ENCODE data around the gene SLC35G6.

SLC35G6 gene

DNA sequence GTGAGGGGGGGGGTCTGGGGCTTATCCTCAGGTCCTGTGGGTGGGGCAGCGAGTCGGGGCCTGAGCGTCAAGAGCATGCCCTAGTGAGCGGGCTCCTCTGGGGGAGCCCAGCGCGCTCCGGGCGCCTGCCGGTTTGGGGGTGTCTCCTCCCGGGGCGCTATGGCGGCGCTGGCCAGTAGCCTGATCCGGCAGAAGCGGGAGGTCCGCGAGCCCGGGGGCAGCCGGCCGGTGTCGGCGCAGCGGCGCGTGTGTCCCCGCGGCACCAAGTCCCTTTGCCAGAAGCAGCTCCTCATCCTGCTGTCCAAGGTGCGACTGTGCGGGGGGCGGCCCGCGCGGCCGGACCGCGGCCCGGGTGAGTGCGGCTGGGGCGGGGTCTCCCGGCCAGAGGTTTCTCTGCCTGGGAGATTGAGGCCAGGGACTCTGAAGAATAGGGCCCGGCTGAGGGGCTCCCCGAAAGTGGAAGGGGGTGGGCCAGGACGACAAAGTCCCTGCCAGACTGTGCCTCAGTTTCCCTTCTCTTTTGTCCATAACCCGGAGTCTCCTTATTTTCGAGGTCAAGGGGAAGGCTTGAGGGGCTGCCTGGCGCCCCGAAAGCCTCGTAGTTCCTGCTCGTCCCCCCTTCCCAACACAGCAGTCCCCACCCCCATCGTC is 41.7 kb upstream of the SLC35G6 start, which contains the start of gene FGF11:
Gene FGF11 (plus strand): TSS at position 51 of the 651 bp plus-strand sequence. CDS start 109 bp downstream, at position 160.
- TF ChIP-seq, protein P1, sequence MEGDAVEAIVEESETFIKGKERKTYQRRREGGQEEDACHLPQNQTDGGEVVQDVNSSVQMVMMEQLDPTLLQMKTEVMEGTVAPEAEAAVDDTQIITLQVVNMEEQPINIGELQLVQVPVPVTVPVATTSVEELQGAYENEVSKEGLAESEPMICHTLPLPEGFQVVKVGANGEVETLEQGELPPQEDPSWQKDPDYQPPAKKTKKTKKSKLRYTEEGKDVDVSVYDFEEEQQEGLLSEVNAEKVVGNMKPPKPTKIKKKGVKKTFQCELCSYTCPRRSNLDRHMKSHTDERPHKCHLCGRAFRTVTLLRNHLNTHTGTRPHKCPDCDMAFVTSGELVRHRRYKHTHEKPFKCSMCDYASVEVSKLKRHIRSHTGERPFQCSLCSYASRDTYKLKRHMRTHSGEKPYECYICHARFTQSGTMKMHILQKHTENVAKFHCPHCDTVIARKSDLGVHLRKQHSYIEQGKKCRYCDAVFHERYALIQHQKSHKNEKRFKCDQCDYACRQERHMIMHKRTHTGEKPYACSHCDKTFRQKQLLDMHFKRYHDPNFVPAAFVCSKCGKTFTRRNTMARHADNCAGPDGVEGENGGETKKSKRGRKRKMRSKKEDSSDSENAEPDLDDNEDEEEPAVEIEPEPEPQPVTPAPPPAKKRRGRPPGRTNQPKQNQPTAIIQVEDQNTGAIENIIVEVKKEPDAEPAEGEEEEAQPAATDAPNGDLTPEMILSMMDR (IDR thresholded peaks at IDR 0.05; ENCODE audit: low read depth, low read length), result no peak
- no peak for DNase-seq (ENCODE audit: extremely low read depth, low read depth)

DNA sequence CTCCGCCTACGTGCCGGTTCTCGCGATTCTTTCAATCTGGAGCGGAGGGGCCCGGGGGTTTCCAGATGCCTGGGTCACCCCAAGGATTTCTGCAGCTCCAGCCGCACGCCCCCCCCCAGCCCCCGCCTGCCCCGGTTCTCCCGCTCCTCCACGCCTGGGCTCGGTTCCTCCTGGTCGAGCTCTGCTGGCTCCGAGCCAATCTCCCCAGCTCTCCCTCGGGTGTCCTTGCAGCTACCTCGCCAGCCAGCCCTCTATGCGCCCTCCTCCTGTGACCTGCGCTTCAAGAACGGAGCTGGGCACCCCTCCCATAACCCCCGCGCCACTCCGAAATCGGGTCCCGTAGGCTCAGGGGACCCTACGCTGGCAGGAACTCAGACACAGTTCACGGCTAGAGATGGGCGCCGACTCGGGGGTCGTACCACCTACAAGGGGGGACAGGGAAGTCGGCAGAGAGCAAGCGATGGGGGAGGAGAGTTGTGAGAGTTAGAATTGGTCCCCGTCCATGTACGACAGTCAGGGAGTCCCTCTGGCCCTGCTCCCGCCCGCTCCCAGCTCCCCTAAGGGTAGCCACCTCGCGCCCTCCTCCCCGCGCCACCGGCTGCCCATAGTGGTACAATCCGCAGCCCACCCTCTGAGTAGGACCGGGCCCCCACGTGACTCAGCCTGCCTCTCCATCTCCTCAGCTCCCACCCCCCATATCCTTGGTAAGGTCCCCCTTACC is 41.0 kb upstream of the SLC35G6 start:
- no peak for DNase-seq (ENCODE audit: extremely low read depth, low read depth)
- TF ChIP-seq, protein P1 (IDR thresholded peaks at IDR 0.05; ENCODE audit: low read depth, low read length), result no peak

DNA sequence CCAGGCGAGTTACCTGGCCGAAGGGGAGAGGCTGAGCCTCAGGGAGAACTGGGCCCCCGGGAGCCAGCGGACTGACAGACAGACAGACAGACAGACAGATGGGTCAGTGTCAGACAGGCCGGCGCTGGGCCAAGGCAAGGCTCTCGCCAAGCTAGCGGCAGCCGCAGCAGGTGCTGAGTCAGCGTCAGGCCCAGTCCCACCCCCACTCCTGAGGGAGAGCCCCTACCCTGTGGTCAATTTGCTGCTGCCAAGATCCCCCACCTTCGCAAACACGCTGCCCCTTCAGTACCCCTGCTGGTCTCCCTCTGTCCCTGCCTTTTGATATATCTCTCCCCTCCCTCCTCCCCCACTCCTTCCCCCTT is 40.4 kb upstream of the SLC35G6 start:
- TF ChIP-seq, protein P1 (IDR thresholded peaks at IDR 0.05; ENCODE audit: low read depth, low read length), result no peak
- no peak for DNase-seq (ENCODE audit: extremely low read depth, low read depth)

DNA sequence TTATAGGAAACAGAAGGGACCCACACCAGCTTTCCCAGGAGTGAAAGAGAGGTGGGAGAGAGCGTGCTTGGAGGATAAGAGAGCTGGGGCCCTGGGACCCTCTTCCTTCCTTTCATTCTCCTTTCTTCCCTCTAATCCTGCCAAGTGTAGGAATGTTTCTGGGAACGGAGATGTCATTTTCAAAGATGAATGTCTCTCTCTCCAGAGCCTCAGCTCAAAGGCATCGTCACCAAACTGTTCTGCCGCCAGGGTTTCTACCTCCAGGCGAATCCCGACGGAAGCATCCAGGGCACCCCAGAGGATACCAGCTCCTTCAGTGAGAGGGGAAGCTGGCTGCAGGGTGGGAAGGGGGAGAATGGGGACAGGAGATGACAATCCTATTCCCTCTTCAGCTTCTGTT is 40.0 kb upstream of the SLC35G6 start:
- no peak for DNase-seq (ENCODE audit: extremely low read depth, low read depth)
- TF ChIP-seq, protein P1 (IDR thresholded peaks at IDR 0.05; ENCODE audit: low read depth, low read length), result no peak

DNA sequence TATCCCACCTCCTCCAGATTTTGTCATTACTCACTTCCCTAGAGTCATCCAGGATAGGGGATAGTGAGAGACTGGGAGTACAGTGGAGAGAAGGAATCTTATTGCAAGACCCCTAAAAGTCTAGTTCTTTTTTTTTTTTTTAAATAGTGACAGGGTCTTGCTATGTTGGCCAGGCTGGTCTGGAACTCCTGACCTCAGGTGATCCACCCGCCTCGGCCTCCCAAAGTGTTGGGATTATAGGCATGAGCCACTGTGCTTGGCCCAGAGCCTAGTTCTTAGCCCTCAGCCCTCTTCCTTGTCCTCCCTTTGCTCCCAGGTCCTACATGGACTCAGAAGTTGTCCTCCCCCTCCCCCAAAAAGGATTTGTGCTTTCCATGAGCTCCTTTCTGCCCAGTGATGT is 39.1 kb upstream of the SLC35G6 start:
- DNase-seq (ENCODE audit: extremely low read depth, low read depth), result no peak
- TF ChIP-seq, protein P1 (IDR thresholded peaks at IDR 0.05; ENCODE audit: low read depth, low read length), result no peak

DNA sequence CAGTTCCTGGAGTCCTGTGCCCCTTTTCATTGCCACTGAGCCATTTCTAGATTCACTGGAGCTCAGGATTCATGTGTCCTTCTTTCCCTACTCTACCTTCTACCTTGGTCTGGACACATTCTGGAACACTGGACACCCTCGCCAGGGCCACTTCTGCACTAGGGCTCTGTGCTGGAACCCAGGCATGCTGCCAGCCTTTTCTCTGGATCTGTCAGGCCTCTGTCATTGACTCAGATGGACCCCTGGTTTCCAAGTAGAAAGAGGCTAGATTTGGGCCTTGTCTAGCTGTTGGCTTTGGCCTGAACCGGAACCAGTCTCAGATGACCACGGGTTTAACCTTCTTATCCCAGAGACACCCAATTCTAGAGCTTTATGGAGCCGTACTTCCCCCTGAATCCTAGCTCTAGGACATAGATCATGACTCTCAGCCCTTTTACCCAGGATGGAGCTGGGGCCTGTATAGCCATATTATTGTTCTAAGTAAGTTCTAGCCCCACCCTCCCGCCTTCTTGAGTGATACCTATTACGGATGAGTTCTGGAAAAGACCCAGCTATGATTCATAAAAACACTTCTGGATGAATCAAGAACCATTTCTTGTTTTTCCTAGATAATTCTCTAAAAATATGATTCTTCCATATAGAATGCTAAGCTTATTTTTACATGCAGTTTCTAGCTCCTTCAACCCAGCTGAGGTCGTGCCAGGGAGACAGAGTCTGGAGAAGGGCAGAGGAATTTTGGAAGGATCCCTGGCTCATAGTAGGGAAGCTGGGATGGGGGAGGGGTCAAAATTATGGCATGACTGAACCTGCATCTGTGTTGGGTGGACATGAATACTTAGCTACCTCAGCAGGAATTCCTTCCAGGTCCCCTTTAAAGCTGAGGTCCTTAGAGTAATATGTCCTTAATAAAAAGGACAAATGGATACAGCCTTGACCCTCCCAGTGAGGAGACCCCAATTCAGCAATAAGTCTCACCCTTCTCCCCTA is 37.5 kb upstream of the SLC35G6 start:
- TF ChIP-seq, protein P1 (IDR thresholded peaks at IDR 0.05; ENCODE audit: low read depth, low read length), result no peak
- no peak for DNase-seq (ENCODE audit: extremely low read depth, low read depth)

Measured in AG09319 (cell line).